GM21717 (cell line): ENCODE data around the gene ITGB6.

Source experiments
- ATAC-seq: cut with Tn5 transposase; IDR thresholded peaks from one replicate; pipeline ENCODE4 v1.9.1; 2021; ENCODE audit warnings: mild to moderate bottlenecking, moderate library complexity; ENCODE audit not compliant: unreplicated experiment

The ITGB6 gene, protein sequence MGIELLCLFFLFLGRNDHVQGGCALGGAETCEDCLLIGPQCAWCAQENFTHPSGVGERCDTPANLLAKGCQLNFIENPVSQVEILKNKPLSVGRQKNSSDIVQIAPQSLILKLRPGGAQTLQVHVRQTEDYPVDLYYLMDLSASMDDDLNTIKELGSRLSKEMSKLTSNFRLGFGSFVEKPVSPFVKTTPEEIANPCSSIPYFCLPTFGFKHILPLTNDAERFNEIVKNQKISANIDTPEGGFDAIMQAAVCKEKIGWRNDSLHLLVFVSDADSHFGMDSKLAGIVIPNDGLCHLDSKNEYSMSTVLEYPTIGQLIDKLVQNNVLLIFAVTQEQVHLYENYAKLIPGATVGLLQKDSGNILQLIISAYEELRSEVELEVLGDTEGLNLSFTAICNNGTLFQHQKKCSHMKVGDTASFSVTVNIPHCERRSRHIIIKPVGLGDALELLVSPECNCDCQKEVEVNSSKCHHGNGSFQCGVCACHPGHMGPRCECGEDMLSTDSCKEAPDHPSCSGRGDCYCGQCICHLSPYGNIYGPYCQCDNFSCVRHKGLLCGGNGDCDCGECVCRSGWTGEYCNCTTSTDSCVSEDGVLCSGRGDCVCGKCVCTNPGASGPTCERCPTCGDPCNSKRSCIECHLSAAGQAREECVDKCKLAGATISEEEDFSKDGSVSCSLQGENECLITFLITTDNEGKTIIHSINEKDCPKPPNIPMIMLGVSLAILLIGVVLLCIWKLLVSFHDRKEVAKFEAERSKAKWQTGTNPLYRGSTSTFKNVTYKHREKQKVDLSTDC

DNA sequence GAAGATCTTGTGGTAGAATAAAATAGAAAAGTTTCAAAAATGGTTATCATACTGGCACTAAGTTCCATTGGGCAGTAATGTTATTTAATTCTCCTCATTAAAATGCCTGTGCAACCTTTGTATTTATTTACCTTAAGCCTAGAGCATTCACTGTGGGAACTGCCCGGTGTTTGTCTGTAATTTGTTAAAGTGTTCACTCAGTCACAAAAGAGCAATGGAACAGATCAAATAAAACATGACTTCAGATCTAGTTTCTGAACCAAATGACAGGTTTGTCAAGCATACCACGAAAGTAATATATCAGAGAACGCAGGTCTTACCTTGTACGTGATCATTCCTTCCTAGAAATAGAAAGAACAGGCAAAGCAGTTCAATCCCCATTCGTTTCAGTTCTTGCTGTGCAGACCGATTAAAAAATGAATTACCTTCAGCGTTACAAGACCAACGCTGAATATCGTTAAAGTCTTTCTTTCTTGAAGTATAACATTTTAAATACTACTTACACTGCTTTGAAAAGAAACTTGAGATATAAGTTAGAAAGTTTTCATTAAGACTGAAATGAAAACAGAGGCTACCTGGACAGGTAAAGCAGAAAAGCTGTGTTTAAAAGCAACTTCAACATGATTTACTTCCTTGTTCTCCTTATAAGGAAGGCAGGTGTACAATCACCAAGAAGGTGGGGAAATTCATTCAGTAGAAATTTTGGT lies at the start of gene ITGB6:
ITGB6 (minus strand) TSS at position 590 of the 707 bp plus-strand sequence; CDS start at position 381, 209 bp downstream.
- ATAC-seq, result no peak

DNA sequence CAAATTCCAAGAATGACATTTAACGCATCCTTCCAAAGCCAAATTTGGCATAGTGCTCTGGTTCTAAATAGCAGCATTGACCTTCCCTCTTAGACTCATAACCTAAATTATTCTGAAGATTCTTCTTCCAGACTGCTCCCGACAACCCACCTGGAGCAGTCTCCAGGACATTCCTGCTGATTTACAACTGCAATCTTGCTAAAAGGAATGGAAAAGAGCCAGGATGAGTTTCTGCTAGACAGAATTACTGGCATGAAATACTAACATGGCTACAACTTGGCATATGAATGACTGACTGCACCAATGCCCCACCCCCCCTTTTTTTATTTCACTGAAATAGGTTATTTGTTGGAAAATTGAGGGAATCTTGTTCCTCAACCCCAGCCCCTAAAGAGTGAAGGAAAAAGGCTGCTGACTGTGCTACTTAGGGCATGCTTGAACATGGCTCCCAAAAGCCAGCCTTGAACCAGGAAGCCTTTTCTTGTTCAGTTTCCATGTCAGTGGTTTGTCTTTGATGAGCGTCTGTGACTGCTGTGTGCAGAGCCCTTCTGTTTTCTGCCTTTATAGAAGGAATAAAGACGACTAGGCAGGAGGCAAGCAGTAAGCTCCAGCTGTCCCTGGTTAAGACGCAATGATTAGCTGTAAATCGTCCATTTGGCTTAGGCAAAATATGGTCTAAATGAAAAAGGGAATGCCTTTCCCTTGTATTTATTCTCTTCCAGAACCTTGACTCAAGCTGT lies 47.4 kb upstream of the ITGB6 start:
- no peak for ATAC-seq

DNA sequence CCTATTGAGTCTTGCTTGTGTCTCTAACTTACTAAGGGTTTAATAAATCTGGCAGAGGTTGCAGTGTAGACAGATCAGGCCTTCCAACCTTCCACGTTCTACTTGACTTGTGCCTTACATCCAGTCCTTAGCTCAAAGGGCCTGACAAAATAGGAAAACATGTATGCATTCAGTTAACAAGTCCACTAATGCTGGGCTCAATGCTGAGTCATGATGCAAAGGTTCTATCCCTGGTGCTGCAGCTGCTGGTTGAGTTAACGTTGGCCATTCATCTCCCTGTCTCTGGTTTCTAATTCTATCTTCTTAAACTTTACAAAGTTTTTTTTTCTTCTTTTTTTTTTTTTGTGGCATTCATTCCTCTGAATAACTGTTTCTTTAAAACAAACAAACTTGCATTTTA lies 46.3 kb upstream of the ITGB6 start:
- ATAC-seq, result no peak

DNA sequence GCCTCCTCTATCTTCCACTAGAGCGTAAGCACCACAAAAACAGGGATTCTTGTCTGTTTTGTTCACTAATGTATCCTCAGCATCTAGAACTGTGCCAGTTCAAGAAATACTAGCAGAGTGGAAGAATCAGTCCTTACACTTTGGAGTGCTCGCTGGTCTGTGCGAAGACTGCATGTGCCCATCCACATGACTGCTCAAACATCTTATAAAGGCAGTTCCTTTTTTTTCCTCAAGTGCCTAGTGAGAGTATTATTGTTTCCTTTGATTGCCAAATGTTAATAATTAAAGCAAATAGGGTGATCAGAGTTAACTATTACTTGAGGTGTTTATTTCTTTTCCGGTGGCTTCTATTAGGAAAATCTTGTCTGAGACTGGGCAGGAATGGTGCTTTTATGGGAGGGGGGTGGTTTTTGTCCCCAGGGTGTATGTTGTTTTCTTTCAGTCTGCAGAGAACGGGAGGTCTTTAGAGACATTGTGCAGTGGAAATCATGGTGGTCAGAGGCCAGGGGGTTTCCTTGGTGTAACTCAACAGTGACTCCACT lies 45.6 kb upstream of the ITGB6 start:
- no peak for ATAC-seq

DNA sequence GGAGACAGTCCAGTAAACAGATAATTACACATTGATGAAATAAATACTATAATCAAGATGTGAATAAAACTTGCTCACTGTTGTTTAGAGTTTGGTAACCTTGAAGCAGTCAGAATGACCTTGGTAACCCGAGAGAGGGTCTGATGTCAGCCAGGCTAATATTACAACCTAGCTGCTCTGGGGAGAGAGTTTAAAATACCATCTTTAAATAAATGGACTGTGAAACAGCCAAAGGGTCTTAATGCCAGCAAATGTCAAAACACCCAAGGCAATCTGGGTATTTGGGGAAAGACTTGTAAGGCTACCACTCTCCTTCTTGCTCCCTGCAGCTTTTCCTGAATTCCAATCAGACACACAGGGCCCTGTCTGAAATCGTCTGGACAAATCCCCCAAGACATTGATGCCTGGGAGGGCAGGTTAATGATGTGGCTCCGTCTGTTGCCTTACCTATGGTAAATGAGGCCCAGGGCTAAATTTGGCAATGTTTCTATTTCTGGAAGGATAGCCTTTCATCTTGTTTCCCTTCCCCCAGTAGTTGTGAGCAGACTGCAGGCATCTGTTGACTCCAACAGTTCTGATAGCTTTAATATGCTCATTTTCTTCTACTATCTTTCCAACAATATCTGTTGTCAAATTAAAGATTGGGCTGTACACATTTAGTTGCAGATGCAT lies 43.0 kb upstream of the ITGB6 start:
- ATAC-seq, result no peak

DNA sequence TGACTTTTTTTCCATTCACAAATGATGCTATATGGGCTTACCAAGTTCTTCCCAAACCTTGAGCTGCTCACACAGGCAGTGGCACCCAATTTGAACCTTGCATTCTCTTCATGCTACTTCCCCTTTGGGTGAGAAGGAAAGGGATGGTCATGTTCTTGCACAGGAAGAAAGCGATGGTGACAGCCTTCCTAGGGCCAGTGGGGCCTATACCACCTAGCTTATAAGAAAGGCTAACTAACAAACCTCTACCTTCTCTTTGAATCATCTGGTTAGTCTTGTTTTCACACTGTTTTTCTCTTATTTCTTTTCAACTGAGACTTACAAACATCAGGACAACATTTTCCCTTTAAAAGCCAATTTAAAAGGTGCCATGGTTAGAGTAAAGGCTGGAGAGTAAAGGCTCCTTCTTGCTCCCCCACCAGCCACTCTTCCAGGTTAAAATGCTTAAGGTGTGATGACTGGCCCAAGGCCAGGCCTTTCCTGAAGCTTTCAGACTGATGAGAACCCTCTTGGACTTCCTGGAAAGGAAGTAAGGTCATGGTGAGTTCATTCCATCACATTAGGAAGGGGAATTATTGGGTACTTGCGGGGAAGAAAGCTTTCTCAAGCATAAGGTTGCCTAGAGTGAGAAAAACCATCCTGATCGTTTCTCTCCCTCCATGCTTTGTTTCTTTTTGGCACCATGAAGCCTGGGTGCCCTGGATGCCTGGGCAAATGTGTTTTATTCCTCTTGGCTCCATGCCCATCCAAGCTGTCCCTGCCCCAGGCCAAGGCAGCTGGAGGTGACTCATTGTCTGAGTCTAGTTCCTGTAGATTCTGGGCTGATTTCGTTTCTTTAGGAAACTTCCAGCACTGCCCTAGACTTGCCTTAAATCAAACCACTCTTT lies 41.4 kb upstream of the ITGB6 start:
- no peak for ATAC-seq

DNA sequence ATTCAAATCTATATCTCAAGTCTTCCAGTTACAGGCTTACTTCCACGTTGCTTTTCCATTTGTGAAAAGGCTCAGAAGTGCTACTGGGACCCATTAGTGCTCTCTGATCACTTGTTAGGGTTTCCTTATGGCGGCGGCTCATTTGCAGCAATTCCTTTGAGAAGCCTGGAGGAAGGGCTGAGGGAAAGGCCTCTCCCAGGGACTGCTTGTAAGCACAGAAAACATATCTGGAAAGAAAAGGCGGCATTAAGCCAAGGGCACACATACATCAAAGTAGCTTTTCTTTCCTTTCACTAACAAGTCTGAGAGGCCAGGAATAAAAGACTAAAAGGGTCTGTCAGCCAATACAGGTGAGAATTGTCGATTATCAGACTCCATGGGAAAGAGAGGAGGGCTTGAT lies 39.4 kb upstream of the ITGB6 start:
- ATAC-seq, result no peak

DNA sequence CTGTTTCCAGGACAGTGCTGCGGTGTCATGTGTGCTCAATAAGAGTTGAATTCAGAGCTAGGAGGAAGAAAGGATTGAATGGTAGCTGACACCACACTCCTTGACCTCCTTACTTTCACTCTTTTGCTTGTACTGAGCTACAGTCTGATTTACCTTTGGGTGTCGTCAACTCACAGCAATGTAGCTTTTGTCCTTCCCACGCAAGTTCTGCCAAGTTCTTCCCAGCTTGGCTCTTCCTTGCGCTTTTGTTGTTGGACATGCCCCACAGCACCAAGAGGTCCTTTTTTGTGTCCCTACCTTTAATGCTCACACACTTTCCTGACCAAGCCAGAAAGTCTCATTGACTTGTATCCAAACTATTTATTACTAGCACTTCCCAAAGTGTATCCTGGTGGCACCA lies 38.3 kb upstream of the ITGB6 start:
- ATAC-seq, result no peak

DNA sequence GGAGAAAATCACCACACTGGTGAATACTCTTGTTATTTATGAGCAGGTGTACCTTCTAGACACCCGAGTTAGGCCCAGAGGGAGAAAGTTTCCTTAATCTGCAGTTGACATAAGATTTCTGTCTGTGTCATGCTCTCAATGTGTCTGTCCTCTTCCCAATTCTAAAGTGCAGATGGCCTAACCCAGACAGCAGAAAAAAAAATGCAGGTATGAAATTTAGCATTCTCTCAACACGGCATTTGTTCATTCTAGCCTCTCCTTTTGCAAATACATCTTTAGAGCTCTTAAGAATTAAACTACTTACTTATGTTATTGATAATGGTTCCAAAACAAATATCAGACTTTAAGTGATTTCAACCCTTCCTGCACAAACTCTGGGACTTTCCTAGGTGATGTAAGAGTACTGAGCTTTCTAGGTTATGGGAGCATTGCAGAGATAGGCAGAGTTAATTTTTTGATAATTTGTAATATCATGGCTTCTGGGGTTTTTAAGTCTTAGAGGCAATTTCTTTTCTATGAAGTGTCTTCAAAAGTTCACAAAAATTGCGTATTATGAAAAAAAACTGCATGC lies 32.9 kb upstream of the ITGB6 start:
- ATAC-seq, result no peak

DNA sequence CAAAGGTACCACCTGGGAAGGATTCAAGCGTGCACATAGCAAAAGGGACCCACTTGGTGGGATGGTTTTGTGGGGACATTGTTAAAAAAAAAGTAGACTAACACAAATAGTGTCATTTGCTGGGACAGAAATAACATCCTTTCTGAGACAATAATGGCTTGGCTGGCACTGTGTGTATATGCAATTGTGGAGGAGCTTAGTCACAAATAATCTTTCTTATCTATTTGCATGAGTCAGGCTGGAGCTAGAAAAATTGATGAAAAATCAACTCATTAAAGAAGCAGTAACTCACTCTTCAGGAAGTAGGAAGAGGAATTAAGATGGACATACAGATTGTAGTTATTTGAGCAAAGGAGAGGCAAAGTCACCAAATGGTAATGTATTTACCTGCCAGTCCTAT lies 29.5 kb upstream of the ITGB6 start:
- no peak for ATAC-seq

DNA sequence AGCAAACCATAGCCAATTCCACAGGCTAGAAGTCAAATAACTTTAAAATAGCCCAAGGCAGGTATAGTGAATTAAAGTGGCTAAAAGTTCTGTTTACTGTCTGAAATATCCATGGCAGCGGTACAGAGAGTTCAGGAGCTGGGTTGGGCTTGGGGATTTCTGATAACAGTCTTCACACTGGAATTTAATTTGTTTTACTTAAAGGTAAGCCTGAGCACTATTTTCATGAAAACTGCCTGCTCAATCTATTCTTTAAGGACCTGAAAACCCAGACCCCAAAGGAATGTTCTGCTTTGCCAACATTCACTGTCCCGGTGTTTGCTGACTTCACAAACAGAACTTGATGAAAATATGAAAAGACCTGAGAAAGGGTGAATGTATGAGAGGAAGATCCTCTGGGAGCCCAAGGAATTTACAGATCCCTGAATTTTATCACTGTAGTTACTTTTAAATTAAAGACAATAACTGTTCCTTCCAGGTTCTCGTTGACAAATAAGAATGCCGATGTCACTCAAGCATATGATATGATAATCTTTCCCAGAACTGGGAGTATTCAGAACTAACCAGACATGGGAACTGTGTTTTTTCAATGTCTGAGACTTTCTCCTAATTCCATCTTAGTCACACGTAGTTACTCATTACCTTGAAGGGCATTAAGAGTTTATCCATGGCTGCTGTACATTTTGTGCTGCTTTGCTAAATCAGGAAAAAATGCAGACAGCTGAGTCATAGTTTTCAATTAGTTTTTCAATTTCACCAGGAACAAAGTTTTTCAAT lies 28.3 kb upstream of the ITGB6 start:
- no peak for ATAC-seq

DNA sequence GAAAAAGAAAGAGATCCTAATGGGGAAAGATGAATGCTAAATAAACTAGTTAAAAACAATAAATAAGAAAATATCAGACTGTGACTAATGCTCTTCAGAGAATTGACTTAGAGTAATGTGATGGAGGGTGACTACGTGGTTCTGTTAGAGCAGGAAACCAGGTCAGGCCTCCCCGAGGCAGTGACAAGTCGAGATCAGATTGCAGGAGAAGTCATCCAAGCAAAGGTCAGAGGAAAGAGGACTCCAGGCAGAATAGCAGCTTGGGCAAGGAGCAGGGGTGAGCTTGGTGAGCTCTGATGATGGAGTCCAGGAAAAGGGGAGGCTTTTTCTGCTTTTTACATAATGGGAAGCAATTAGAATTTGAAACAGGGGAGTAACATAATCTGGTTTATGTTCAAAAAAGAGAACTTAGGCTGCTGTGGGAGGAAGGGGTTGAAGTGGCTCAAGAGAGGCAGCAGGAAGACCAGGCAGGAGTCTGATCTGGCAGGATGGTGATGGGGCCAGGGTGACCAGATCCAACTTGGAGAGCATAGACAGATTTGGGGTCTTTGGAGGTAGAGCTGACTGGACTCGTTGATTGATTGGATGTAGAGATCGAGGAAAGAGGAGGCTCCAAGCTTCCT lies 27.3 kb upstream of the ITGB6 start:
- no peak for ATAC-seq

DNA sequence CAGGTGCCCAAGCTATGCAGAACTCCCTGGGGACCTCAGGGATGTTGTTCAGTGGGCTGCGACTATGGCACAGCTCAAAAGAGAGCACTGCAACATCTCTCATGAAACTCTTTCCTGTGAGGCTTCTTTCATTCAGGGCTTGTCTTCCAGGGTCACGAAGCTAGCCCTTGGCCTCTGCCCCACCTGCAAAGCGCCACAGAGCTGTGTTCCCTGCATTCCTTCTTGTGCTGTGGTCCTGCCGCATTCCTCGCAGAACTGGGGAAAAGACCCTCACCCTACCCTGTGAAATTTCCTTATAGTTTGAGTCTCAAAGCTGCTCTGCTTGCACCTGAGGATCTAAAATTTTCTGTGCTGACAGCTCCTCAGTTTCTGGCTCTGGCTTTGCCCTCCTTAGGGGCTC lies 26.3 kb upstream of the ITGB6 start:
- no peak for ATAC-seq

DNA sequence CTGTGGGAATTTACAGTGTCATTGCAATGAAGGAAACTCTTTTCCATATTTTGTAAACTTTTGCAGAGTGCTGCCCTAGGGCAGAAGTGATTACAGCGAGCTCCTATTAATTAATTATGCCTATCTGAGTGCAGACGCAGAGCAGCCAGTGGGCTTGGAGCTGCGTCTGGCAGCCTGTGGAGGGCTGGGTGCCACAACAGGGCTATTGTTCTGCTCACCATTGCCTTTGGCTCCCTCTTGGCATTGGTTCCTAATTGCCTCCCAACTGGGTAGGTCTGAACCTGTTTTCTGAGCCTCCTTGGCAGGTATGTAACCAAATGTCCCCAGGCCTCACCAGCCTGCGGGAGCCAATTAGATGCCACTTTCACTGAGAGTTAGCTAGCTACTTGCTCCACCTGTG lies 25.6 kb upstream of the ITGB6 start:
- no peak for ATAC-seq

DNA sequence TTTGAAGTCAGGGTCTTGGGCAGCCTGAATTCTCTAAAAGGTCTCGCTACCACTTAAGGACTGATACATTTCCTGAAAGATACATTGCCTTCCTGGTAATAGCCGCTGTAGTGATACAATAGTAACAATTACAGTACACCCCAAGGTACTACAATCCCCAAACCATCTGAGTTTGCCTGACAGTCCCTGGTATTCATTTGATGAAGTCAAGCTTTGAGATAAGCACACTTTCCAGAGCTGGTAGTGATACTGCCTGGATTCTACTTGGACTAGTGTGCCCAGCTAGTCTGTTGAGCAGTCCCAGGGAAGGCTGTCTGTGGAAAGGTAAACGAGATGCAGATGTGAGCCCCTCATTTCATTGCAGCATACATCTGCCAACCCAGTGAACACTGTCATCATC lies 24.4 kb upstream of the ITGB6 start:
- ATAC-seq, result peak; percentile 18

DNA sequence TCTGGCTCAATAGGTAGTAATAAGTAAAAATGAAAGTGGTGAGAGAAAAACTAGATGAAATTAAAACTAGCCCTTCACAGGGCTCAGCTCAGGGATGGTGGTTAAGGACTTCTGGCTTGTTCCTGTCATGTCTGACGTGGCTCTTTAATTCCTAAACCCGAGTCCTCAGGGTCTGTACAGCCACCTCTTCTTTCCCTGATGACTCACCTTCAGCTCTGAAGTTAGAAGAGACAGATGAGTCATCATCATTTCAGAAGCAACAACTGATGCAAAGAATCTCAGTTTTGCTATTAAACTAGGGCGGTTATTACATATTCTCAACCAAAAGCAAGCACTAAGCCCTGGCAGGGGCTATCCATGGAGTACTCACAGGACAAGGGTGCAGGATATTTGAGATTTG lies 24.0 kb upstream of the ITGB6 start:
- ATAC-seq, result peak; percentile 96

DNA sequence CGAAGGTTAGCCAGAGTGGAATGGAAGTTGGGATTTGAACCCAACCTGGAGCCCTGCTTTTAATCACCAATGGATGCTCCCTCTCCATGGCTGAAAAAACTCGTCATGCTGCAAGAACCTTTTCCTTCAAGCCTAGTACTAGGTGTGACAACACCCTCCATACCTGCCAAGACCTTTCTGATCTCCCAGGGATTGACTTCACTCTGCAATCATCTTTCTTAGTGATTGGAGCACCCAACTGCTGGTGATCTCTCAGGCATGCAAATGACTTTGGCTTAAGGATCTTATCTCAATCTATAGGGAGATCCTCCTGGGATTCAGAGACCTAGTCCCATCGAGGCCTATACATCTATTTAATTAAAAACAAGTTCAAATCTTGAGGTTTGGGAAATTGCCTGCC lies 23.5 kb upstream of the ITGB6 start:
- no peak for ATAC-seq
